Epithelial cell of prostate (primary cell): Measurements from ENCODE around the gene SLC51A.
"Not testable (repeated sequence)": the region's sequence is repeated elsewhere in the genome, so short reads cannot be mapped to it uniquely, and the experiment has no call there.

Source experiments
- DNase-seq: peaks from one replicate; pipeline ENCODE4 v3.0.0-alpha.2; 2011; ENCODE audit warnings: low read depth, low spot score
- H3K27ac ChIP-seq: fragments of 450-650 bp; 2 replicates; pipeline ENCODE4 v1.5.1; 2017; ENCODE audit warnings: mild to moderate bottlenecking

SLC51A gene

DNA sequence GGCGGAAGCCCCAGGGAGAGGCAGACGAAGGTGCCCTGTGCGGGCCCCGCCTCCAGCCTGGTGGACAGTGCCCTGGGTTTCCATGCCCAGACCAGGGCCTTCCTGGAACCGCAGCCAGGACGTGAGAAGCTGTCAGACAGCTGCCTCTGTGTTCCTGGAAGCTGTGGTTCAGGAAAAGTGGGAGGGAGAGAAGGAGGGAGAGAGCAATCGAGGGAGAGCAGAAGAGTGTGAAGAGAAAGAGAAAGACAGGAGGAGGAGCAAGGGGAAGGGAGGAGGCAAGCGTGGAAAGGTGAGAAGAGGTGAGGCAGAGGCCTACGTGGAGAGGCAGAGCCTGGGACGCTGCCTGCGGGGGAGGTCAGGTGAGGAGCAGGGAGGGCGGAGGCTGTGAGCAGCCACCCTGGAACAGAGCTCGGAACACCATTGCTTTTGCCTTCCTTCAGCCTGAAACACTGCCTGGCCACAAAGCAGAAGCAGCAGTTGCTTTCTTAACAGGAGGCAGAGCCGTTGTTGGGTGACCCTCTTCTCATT lies 23.7 kb upstream of the SLC51A start:
- H3K27ac ChIP-seq, result no peak overlapping the region
- DNase-seq, result no peak

DNA sequence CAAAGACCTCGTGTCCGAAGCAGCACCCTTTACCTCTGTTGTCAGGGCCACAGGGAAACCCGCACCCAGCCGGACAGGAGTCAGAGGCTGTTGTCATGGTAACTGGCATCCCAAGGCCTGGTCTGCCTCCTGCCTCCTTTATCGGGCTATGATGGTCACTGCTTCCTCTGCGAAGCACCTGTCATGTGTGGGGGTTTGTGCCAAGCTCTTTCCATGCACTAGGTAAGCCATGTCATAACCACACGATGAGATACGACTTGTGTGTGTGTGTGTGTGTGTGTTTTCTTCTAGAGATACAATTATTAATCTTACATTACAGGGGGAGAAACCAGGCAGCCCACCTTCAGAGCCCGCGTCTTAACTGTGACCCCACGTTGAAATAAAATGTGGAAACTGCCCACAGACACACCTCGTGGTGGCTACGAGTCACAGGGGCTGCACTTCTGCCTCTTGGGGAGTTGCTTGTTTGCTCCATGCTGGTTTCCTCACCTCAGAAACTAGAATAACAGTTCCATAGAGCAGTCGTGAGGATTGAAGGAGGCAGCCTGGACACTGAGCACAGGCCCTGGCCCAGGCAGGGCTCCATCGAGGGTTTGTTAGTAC lies 23.1 kb upstream of the SLC51A start:
- no peak overlapping the region for H3K27ac ChIP-seq

GRCh38 chr3:196193736-196194541 lies 22.4 kb upstream of the SLC51A start:
- no peak for DNase-seq
- H3K27ac ChIP-seq, result no peak overlapping the region

More for the DNA sequence above, 23.1 kb upstream of the SLC51A start:
- no peak for DNase-seq

DNA sequence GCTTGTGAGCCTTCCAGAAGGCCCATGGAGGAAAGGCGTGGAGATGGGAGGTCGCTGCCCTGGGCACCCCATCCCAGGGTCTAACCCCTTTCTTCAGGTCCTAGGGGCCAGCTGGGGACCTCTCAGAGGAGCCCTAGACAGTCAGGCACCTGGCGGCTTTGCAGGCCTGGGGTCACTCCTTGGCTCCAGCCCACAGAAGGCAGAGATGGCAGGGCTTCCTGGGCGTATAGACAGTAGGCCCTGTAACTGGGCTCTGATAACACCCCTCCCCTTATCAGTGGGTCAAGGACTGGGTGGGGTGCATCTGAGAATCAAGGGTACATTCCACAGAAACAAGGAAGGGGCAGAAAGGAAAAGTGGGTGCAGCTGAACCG lies 21.8 kb upstream of the SLC51A start:
- H3K27ac ChIP-seq, result no peak overlapping the region
- DNase-seq, result no peak

GRCh38 chr3:196195664-196196265 lies 20.6 kb upstream of the SLC51A start:
- DNase-seq, result no peak
- no peak overlapping the region for H3K27ac ChIP-seq

- no peak for DNase-seq
Observed at GRCh38 chr3:196197524-196197923, 18.8 kb upstream of the SLC51A start.

DNA sequence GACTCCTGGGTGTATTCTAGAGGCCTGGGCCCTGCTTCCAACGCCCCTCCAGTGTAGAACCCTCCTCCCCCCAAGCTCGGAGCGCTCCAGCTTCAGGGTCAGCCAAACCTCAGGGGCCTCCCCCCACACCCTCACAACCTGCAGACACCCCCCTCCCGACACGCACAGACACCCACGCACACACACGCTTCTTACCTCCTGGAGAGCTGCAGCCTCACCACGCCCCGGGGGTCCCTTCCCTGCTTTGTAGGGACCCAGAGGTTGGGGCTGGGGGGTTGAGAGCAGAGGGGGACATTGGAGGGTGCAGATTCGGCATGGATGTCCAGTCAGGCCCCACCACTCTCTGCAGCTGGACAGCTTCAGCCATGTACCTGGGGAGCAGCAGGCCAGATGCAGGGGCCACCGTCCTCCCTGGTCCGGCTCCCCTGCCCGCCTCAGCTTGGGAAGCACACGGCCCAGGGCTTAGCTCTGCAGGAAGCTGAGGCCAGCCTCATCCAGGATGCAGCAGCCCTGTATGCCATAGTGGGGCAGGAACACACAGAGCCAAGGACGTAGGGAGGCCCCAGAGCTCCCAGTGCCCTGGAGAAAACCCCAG lies 18.2 kb upstream of the SLC51A start:
- no peak overlapping the region for H3K27ac ChIP-seq
- no peak for DNase-seq

More at GRCh38 chr3:196197524-196197923, 18.8 kb upstream of the SLC51A start:
- H3K27ac ChIP-seq, result no peak overlapping the region

GRCh38 chr3:196198771-196199753 lies 17.3 kb upstream of the SLC51A start:
- no peak overlapping the region for H3K27ac ChIP-seq
- DNase-seq, result no peak

DNA sequence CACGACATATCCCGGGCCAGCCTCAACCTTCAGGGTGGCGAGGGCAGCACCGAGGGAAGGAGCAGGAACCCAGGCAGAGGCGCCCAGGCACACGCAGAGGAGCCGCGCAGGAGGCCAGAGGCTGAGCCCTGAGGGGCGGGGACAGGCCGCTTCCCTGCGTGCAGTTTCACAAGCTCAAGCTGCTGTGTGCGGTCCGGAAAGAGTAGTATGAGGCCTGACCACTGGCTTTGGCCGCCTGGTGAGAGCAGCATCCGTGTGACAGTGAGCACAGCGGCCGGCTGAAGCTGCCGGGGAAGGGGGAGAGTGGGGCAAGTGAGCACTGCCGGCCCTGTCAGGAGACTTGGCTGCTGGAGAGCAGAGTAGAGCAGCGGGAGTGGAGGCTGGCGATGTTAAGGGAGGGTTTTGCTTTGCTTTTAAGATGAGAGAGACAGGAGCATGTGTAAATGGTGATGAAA lies 13.8 kb upstream of the SLC51A start:
- DNase-seq, result no peak
- no peak overlapping the region for H3K27ac ChIP-seq

GRCh38 chr3:196203846-196204245 lies 12.5 kb upstream of the SLC51A start:
- no peak for DNase-seq
- H3K27ac ChIP-seq, result no peak overlapping the region

DNA sequence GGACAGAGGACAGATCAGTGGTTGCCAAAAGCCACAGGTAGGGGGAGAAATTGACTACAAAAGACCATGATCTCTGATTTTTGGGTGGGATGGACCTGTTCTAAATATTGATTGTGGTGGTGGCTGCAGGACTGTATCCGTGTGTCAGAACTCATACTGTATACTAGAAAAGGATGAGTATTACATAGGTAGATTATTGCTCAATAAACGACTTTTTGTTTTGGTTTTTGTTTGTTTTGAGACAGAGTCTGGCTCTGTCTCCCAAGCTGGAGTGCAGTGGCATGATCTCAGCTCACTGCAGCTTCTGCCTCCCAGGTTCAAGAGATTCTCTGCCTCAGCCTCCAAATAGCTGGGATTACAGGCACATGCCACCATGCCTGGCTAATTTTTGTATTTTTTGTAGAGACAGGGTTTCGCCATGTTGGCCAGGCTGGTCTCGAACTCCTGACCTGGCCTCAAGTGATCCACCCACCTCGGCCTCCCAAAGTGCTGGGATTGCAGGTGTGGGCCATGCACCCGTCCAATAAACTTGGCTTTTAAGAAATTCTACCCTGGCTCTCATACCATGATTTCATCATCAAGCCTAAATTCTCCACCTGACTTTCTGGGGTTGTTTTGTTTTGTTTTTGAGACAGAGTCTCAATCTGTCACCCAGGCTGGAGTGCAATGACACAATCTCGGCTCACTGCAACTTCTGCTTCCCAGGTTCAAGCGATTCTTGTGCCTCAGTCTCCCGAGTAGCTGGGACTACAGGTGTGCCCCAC lies 10.7 kb upstream of the SLC51A start:
- H3K27ac ChIP-seq, DNase-seq: not testable (repeated sequence)

DNA sequence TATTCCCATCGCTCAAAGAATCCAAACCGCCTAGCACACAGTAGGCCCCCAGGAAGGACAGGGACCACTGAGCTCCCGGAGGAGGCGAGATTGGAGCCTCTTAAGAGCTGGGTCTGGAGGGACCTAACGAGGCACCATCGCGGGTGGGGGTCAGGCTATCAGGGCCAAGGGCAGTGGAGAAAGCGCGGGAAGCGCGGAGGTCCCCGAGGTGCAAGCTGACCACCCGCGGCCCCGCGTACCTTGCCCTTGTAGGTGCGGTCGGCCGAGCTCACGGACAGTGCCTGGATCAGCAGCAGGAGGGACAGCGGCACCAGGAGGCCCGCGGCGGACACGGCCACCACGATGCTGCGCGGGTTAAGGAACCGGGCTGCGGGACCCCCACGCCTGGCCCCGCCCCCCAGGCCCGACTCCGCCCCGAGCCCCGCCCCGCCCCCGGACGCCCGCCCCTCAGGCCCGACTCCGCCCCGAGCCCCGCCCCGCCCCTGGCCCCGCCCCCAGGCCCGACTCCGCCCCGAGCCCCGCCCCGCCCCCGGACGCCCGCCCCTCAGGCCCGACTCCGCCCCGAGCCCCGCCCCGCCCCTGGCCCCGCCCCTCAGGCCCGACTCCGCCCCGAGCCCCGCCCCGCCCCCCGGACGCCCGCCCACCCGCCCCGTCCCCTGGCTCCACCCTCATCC lies 9.0 kb upstream of the SLC51A start:
- no peak for DNase-seq
- no peak overlapping the region for H3K27ac ChIP-seq

- DNase-seq, result no peak
- H3K27ac ChIP-seq, result no peak overlapping the region
Observed at GRCh38 chr3:196207833-196208607, 8.3 kb upstream of the SLC51A start.

DNA sequence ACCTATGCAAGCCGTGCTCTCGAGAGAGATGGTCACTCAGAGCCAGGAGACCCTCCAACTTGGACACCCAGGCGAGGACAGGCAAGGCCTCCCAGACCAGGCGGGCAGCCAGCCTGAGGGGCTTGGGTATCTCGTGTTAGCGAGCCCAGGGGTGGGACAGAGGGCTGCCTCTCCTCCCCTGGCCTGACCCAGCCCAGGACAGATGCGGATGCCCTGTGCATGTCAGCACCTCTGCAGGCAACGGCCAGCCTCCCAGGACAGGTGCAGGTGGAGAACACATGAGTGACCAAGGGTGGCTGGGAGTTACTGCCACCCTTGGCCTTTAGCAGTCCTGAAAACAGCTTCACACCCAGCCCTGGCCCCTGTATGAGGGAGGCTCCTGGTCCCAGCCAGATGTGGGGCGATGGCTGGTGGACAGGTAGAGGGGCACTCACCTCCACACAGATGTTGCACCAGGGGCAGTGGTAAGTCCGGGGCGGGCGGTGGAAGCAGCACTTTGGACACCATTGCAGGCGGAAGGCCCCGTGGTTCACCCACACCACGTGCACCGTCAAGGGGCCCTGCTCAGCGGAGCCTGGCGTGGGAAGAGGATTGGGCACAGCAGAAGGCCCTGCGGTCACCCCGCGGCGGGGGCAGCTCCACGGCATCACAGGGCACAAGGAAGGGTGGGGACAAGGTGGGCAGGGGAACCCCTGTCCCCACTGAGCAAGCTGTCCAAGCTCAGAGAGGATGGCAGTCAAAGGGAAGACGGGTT lies 7.2 kb upstream of the SLC51A start:
- DNase-seq, result no peak
- no peak overlapping the region for H3K27ac ChIP-seq

GRCh38 chr3:196209944-196210672 lies 6.2 kb upstream of the SLC51A start:
- not testable (repeated sequence) for DNase-seq, H3K27ac ChIP-seq
